Erythroblast (primary cell): ENCODE results near the gene SLC25A43.

Experiments used
- GATA1 ChIP-seq: IDR thresholded peaks from 2 replicates; pipeline ENCODE4 v1.6.1; 2011; ENCODE audit warnings: low read depth, mild to moderate bottlenecking, control low read depth, low read length, moderate library complexity
- POLR2A ChIP-seq: IDR thresholded peaks from 2 replicates; pipeline ENCODE4 v1.6.1; 2011; ENCODE audit warnings: mild to moderate bottlenecking, low read length

GRCh38 chrX:119455264-119455663 lies 56.1 kb downstream of the SLC25A43 start:
- TF ChIP-seq POLR2A (no peak), GATA1 (no peak)
